Activated naive CD4-positive, alpha-beta T cell treated with anti-CD3 and anti-CD28 coated beads for 36 hours (primary cell): ENCODE measurements around the gene JAKMIP1. TPM values are rescaled to one million over a fixed set of nuclear protein-coding genes. Genes with fewer than 3 reads are reported as not detected.

Experiments used
- CTCF ChIA-PET: fragments of 350-600 bp; sonication (Branson Sonifier 250); formaldehyde crosslinking; loops from one replicate; lab custom pipeline; 2021; ENCODE audit warnings: antibody characterized with exemption; lab: Charles Lee
- DNase-seq: peaks from one replicate; pipeline ENCODE4 v3.0.0-alpha.2; 2020
- H3K27ac Mint-ChIP-seq: one replicate; pipeline ENCODE4 v1.8.0; 2021; ENCODE audit warnings: mild to moderate bottlenecking, mixed read lengths
- H3K27me3 Mint-ChIP-seq: one replicate; pipeline ENCODE4 v1.8.0; 2021; ENCODE audit warnings: low read depth, mixed read lengths
- H3K36me3 Mint-ChIP-seq: one replicate; pipeline ENCODE4 v1.8.0; 2021; ENCODE audit warnings: low read depth, mixed read lengths
- H3K4me1 Mint-ChIP-seq: one replicate; pipeline ENCODE4 v1.8.0; 2021; ENCODE audit warnings: low read depth, mixed read lengths
- H3K4me3 Mint-ChIP-seq: one replicate; pipeline ENCODE4 v1.8.0; 2021; ENCODE audit warnings: mild to moderate bottlenecking, moderate library complexity, mixed read lengths
- H3K9me3 Mint-ChIP-seq: one replicate; pipeline ENCODE4 v1.8.0; 2021; ENCODE audit warnings: mixed read lengths
- intact Hi-C: fragments of 100-400 bp; cut with micrococcal nuclease; formaldehyde crosslinking; loops from one replicate; pipeline ENCODE4 v1.15.1; 2023
- total RNA-seq, 2 experiments: library from RNA; stranded (reverse); gene quantifications; one replicate each; pipeline ENCODE4 v1.2.3, GENCODE V29; 2021

The JAKMIP1 gene
- total RNA-seq, 2 experiments from 2014 or later = 0.27 to 0.50 TPM

DNA sequence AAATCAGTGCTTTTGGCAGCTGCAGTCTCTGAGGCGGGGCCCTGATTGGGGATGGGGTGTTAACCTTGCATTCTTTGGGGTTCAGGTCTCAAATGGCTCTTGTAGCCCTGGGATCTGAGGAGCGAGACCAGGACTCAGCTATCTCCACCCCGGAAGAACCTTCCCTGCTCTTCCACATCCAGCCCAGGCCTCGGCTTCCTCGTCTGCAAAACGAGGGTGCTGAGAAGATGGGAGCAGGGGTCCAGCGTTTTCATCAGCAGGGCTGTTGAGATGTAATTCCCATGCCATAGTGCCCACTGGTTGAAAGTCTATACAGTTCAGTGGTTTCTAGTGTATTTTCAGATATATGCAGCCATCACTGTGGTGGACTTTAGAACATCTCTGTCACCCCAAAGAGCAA lies 34.7 kb upstream of the JAKMIP1 start:
- no peaks in the 10 kb centered on the region for H3K9me3 Mint-ChIP-seq
- no peaks in the 10 kb centered on the region for H3K4me1 Mint-ChIP-seq
- H3K36me3 Mint-ChIP-seq = no peaks in the 10 kb centered on the region
- CTCF ChIA-PET = no interaction called here
- H3K4me3 Mint-ChIP-seq = no peak overlapping the region
- no peak for DNase-seq
- intact Hi-C loops = no loop called here
- no peak overlapping the region for H3K27ac Mint-ChIP-seq
- no peaks in the 10 kb centered on the region for H3K27me3 Mint-ChIP-seq

GRCh38 chr4:6233929-6234328 lies 33.6 kb upstream of the JAKMIP1 start:
- intact Hi-C loops = no loop called here
- no peaks in the 10 kb centered on the region for H3K4me1 Mint-ChIP-seq
- H3K27me3 Mint-ChIP-seq = no peaks in the 10 kb centered on the region
- no peaks in the 10 kb centered on the region for H3K9me3 Mint-ChIP-seq
- no peaks in the 10 kb centered on the region for H3K36me3 Mint-ChIP-seq
- no peak overlapping the region for H3K4me3 Mint-ChIP-seq
- CTCF ChIA-PET = no interaction called here
- no peak overlapping the region for H3K27ac Mint-ChIP-seq
- no peak for DNase-seq

GRCh38 chr4:6232836-6233785 lies 32.8 kb upstream of the JAKMIP1 start:
- no peak for DNase-seq
- H3K36me3 Mint-ChIP-seq = no peaks in the 10 kb centered on the region
- H3K27me3 Mint-ChIP-seq = no peaks in the 10 kb centered on the region
- no peak overlapping the region for H3K27ac Mint-ChIP-seq
- intact Hi-C loops = no loop called here
- CTCF ChIA-PET = interaction anchor here (0.7 kb wide), 1 partner anchor 98 kb away, joined by 3 read pairs; no protein-coding TSS in a partner anchor
- no peaks in the 10 kb centered on the region for H3K9me3 Mint-ChIP-seq
- H3K4me3 Mint-ChIP-seq = no peak overlapping the region
- H3K4me1 Mint-ChIP-seq = no peaks in the 10 kb centered on the region

DNA sequence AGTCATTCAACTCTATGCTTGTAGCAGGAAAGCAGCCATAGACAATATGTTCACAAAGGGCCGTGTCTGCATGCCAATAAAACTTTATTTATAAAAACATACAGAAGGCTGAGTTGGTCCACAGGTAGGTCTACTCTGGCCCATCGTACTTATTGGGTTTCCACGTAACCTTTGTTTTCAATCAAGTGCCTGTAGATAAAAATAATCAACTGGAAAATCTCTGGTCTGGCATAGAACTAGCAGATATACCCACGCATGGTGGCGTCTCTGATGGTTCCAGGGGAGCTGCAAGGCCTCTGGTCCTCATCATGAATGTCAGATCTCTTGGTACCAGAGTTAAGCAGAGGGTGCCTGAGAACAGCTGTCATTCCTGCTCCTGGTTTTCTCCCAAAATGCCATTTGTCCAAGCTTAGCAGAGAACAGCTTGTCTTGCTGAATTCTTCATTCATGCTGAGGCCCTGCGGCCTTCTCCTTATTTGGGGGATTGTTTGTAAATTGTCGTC lies 31.4 kb upstream of the JAKMIP1 start:
- Mint-ChIP-seq H3K27me3 (no peaks in the 10 kb centered on the region), H3K4me1 (no peaks in the 10 kb centered on the region), H3K9me3 (no peaks in the 10 kb centered on the region), H3K36me3 (no peaks in the 10 kb centered on the region), H3K4me3 (no peak overlapping the region), H3K27ac (no peak overlapping the region)
- CTCF ChIA-PET = interaction anchor here (1.4 kb wide), 1 partner anchor 95 kb away, joined by 3 read pairs; no protein-coding TSS in a partner anchor
- intact Hi-C loops = no loop called here
- no peak for DNase-seq

- peaks cover 3% of the 10 kb centered on the region for H3K27me3 Mint-ChIP-seq
- intact Hi-C loops = no loop called here
- CTCF ChIA-PET = interaction anchor here (1.4 kb wide), 1 partner anchor 96 kb away, joined by 3 read pairs; no protein-coding TSS in a partner anchor
- H3K27ac Mint-ChIP-seq = no peak overlapping the region
- H3K36me3 Mint-ChIP-seq = no peaks in the 10 kb centered on the region
- no peak for DNase-seq
- H3K4me1 Mint-ChIP-seq = no peaks in the 10 kb centered on the region
- H3K4me3 Mint-ChIP-seq = no peak overlapping the region
- no peaks in the 10 kb centered on the region for H3K9me3 Mint-ChIP-seq
Observed at GRCh38 chr4:6230827-6231662, 30.7 kb upstream of the JAKMIP1 start.

DNA sequence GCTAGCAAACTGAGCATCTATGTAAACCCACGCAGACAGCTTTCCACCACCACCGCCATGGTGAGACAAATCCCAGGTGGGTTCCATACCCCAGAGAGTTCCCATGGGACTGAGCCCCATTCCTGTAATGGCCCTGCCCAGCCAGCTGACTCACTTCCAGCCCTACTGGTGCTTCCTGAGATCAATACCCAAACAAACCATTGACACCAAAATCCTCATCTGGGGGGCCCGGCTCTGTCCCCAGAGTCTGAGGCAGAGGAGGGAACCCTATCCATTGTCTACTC lies 30.1 kb upstream of the JAKMIP1 start:
- H3K27me3 Mint-ChIP-seq = peaks cover 8% of the 10 kb centered on the region
- no peak for DNase-seq
- CTCF ChIA-PET = no interaction called here
- no peak overlapping the region for H3K27ac Mint-ChIP-seq
- H3K4me1 Mint-ChIP-seq = no peaks in the 10 kb centered on the region
- H3K4me3 Mint-ChIP-seq = no peak overlapping the region
- intact Hi-C loops = no loop called here
- no peaks in the 10 kb centered on the region for H3K36me3 Mint-ChIP-seq
- H3K9me3 Mint-ChIP-seq = no peaks in the 10 kb centered on the region

DNA sequence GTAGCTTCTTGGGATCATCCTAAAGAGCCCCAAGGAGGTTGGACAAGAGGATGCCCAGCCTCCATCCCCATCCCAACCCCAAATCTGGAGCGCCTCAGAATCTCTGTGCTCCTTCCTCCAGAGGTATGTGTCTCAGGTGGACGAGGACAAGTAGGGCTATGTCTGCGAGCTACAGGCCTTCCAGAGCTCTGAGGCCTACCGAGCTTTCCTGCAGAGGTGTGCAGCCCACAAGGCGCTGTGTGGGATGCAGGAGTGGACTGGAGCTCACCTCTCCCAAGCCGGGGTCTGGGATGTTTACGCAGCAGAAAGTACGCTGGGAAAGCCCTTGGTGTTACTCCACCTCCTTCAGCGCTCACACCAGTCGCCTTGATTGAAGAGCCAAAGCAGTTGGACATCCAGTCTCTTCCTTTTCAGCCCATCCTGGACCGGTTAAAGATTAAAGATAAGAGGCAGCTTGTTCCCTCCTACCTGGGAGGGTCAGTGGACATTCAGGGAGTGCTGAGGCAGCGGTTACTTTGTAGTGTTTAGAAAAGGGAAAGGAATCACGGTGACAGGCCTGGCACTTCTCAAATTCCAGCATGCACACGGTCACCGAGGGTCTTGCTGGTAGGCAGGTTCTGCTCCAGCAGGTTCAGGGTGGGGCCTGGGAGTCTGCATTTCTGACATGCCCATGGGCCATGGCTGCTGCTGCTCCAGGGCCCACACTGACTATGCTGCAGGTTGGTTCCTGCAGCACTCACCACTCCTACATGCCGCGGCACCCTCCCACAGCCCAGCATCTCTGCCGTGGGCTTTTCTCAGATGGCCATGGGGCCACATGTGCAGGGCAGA lies 29.5 kb upstream of the JAKMIP1 start:
- CTCF ChIA-PET = no interaction called here
- DNase-seq = no peak
- peaks cover 12% of the 10 kb centered on the region for H3K27me3 Mint-ChIP-seq
- H3K9me3 Mint-ChIP-seq = no peaks in the 10 kb centered on the region
- H3K4me1 Mint-ChIP-seq = no peaks in the 10 kb centered on the region
- H3K4me3 Mint-ChIP-seq = no peak overlapping the region
- intact Hi-C loops = no loop called here
- no peaks in the 10 kb centered on the region for H3K36me3 Mint-ChIP-seq
- H3K27ac Mint-ChIP-seq = no peak overlapping the region

- intact Hi-C loops = no loop called here
- Mint-ChIP-seq H3K9me3 (no peaks in the 10 kb centered on the region), H3K36me3 (no peaks in the 10 kb centered on the region), H3K27ac (no peak overlapping the region), H3K4me1 (no peaks in the 10 kb centered on the region), H3K27me3 (peaks cover 16% of the 10 kb centered on the region), H3K4me3 (no peak overlapping the region)
- no peak for DNase-seq
- CTCF ChIA-PET = no interaction called here
Observed at GRCh38 chr4:6229095-6229494, 28.7 kb upstream of the JAKMIP1 start.

DNA sequence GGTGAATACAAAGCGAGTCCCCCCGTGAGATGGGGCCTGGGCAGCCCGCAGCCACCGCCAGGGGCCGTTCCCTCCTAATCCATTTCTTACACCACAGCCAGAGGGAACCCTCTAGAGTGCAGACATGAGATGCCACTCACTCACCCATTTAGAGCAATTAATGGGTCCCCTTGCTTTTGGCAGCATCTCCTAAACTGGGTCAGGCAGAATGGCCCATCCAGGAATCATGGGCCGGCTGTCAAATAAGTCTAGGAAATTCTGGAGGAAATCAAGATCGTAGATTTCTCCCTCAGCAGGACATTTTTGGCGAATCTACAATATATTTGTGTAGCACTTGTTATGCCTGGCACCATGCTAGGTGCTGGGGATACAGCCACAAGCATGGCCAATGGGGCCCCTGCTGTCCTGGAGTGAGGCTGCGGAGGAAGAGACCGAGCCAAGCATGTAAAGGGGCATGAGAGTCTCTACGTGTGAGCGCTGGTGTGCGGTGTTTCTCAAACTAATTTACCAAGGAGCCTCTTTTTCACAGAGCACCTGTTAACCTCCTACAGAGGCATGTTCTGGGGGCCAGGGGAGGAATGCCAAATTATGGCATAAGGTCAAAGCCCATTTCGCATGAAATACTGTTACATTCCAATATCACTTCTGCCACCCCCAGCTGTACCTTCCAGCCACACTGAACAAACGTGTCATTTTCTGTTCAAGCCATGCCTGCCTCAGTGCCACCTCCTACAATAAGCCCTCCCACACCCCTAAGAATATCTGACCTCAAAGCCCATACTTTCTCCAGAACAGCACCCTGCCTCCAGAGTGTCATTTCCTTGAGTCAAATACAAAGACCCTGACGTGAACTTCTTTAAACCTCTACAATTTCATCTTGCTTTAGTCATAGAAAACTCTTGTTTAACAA lies 28.1 kb upstream of the JAKMIP1 start:
- Mint-ChIP-seq H3K27me3 (peaks cover 17% of the 10 kb centered on the region), H3K4me3 (no peak overlapping the region), H3K36me3 (no peaks in the 10 kb centered on the region), H3K27ac (no peak overlapping the region), H3K9me3 (no peaks in the 10 kb centered on the region), H3K4me1 (no peaks in the 10 kb centered on the region)
- no peak for DNase-seq
- CTCF ChIA-PET = no interaction called here
- intact Hi-C loops = no loop called here

DNA sequence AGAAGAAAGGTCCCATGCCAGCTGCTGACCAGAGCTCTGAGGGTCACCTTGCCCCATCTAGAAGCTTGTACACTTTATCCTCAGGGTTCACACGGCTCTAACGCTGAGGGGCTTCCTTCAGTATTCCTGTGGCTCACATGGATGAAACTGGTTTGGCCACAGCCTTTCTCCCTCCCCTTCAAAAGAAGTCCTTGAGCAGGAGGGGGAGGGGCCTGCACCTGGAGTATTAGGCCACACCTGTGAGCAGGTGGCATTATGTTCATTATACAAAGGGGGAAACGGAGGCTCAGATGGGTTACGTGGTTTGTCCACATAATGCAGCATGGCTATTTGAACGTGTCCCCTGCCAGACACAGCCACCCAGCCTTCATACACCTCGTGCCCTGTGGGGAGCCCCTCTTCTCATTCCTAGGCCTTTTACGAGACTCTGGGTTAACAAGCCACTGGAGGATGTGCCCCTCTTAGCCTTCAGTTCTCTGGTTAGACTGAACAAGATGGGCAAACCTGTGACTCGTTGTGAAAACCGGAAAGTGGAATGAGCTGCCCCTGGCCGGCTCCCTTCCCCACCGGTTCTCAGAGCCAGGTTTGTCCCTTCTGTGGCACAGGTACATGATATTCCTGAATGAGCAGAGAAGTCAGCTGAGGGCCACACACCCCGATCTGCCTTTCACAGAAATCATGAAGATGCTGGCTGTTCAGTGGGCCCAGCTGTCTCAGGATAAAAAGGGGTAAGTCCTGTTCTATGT lies 27.2 kb upstream of the JAKMIP1 start:
- CTCF ChIA-PET = interaction anchor here (0.9 kb wide), 1 partner anchor 13 kb away, joined by 3 read pairs; no protein-coding TSS in a partner anchor
- intact Hi-C loops = no loop called here

DNA sequence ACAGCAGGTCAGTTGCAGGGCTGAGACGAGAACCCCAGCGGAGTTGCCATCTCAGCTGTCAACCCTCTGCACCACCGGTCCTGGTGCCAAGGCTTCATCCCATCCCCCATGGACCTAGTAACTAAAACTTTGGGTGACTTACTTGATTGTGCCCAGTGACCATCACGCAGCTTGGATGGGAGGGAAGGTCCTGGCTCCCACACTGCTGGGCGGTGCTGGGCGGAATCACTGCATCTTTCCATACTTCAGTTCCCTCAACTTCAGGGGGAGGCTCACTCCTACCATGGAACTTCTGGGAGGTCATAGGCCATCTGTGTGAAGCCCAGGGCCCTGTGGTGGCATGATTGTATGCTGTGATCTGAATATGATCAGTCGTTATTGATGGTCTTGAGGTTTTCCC lies 26.2 kb upstream of the JAKMIP1 start:
- no peak for DNase-seq
- Mint-ChIP-seq H3K36me3 (no peaks in the 10 kb centered on the region), H3K4me3 (no peak overlapping the region), H3K27ac (no peak overlapping the region), H3K9me3 (peaks cover 3% of the 10 kb centered on the region), H3K27me3 (peaks cover 30% of the 10 kb centered on the region), H3K4me1 (no peaks in the 10 kb centered on the region)
- CTCF ChIA-PET = interaction anchor here (0.9 kb wide), 1 partner anchor 12 kb away, joined by 3 read pairs; no protein-coding TSS in a partner anchor
- intact Hi-C loops = no loop called here

More for the DNA sequence above, 27.2 kb upstream of the JAKMIP1 start:
- no peaks in the 10 kb centered on the region for H3K36me3 Mint-ChIP-seq
- H3K4me1 Mint-ChIP-seq = no peaks in the 10 kb centered on the region
- H3K27ac Mint-ChIP-seq = no peak overlapping the region
- no peak overlapping the region for H3K4me3 Mint-ChIP-seq
- no peak for DNase-seq
- peaks cover 26% of the 10 kb centered on the region for H3K27me3 Mint-ChIP-seq
- H3K9me3 Mint-ChIP-seq = peaks cover 1% of the 10 kb centered on the region
